Measurements from ENCODE around the gene SLC6A20. TPM values are rescaled to one million over a fixed set of nuclear protein-coding genes. Genes with fewer than 3 reads are reported as not detected.

The SLC6A20 gene
- total and polyA plus RNA-seq, 5 donors: not detected

- DNase-seq (no peak), ATAC-seq (no peak)
- intact Hi-C loops (cut with DNase I): loop anchor here in 1 of 4 donors (10.0 kb wide), 1 partner anchor 148 kb away; no protein-coding TSS in a partner anchor
- Histone ChIP-seq H3K27me3 (ENCODE audit: control insufficient read depth, insufficient read depth) (no peaks in the 10 kb centered on the region), H3K9me3 (ENCODE audit: control insufficient read depth, low read length) (no peaks in the 10 kb centered on the region), H3K27ac (ENCODE audit: low read length) (no peak overlapping the region), H3K4me3 (ENCODE audit: low read length) (no peak overlapping the region), H3K4me1 (ENCODE audit: control insufficient read depth, insufficient read depth, low read length) (no peaks in the 10 kb centered on the region)
- 88% methylated on average over 8 of the region's 8 CpGs for WGBS
These were observed 19.1 kb downstream of the SLC6A20 start for GRCh38 chr3:45777111-45777745.

GRCh38 chr3:45776611-45777010 is 19.7 kb downstream of the SLC6A20 start:
- intact Hi-C loops (cut with DNase I): loop anchor here in 1 of 4 donors (10.0 kb wide), 1 partner anchor 148 kb away; no protein-coding TSS in a partner anchor
- no peak for DNase-seq
- no peak overlapping the region for H3K27ac ChIP-seq (ENCODE audit: low read length)
- ATAC-seq: no peak
- WGBS: 58% methylated on average over 8 of the region's 8 CpGs
- H3K4me3 ChIP-seq (ENCODE audit: low read length): no peak overlapping the region
- H3K27me3 ChIP-seq (ENCODE audit: control insufficient read depth, insufficient read depth): no peaks in the 10 kb centered on the region
- no peaks in the 10 kb centered on the region for H3K4me1 ChIP-seq (ENCODE audit: control insufficient read depth, insufficient read depth, low read length)
- H3K9me3 ChIP-seq (ENCODE audit: control insufficient read depth, low read length): no peaks in the 10 kb centered on the region

- Histone ChIP-seq H3K27ac (ENCODE audit: low read length) (no peak overlapping the region), H3K27me3 (ENCODE audit: control insufficient read depth, insufficient read depth) (no peaks in the 10 kb centered on the region), H3K9me3 (ENCODE audit: control insufficient read depth, low read length) (no peaks in the 10 kb centered on the region), H3K4me1 (ENCODE audit: control insufficient read depth, insufficient read depth, low read length) (no peaks in the 10 kb centered on the region), H3K4me3 (ENCODE audit: low read length) (no peak overlapping the region)
- WGBS: 52% methylated on average over 3 of the region's 3 CpGs
- ATAC-seq (no peak), DNase-seq (no peak)
- intact Hi-C loops (cut with DNase I): loop anchor here in 1 of 4 donors (10.0 kb wide), 1 partner anchor 149 kb away; no protein-coding TSS in a partner anchor
These were observed 20.1 kb downstream of the SLC6A20 start for GRCh38 chr3:45776301-45776595.

DNA sequence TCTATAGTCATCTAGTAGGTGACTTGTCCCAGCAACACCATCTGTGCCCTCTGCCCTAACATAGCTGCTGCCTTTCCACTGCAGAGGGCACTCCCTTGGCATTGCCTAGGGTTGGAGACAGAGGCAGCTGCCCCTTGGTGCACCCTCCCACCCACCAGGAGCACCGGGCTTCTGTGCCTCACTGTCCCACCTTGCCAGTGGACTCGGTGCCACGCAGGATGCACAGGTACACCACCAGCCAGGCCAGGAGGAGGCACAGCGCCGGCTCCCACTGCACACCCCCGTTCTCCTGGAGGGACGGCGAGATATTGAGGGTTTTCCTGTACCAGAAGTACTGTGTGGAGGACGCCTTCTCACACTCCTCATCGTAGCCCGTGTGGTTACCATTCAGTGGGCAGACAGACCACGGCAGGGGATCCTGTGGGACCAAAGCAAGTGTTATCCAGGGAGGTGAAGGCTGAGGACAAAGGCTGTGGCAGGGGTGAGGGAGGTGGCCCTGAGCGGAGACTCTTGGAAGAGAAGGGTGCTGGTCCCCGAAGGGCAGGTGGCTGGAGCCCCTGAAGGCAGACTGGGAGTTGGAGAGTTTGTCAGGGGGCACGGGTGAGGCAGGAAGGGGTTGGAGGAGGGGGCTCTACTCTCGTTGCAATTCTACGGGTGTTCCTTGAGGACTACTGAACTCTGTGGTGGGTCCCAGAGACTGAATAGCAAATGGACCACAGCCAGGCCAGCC is 20.6 kb downstream of the SLC6A20 start:
- ATAC-seq: no peak
- DNase-seq: no peak
- 83% methylated on average over 17 of the region's 17 CpGs for WGBS
- Histone ChIP-seq H3K9me3 (ENCODE audit: control insufficient read depth, low read length) (no peaks in the 10 kb centered on the region), H3K4me3 (ENCODE audit: low read length) (no peak overlapping the region), H3K27ac (ENCODE audit: low read length) (no peak overlapping the region), H3K4me1 (ENCODE audit: control insufficient read depth, insufficient read depth, low read length) (no peaks in the 10 kb centered on the region), H3K27me3 (ENCODE audit: control insufficient read depth, insufficient read depth) (no peaks in the 10 kb centered on the region)
- intact Hi-C loops (cut with DNase I): loop anchor here in 1 of 4 donors (10.0 kb wide), 1 partner anchor 149 kb away; no protein-coding TSS in a partner anchor

DNA sequence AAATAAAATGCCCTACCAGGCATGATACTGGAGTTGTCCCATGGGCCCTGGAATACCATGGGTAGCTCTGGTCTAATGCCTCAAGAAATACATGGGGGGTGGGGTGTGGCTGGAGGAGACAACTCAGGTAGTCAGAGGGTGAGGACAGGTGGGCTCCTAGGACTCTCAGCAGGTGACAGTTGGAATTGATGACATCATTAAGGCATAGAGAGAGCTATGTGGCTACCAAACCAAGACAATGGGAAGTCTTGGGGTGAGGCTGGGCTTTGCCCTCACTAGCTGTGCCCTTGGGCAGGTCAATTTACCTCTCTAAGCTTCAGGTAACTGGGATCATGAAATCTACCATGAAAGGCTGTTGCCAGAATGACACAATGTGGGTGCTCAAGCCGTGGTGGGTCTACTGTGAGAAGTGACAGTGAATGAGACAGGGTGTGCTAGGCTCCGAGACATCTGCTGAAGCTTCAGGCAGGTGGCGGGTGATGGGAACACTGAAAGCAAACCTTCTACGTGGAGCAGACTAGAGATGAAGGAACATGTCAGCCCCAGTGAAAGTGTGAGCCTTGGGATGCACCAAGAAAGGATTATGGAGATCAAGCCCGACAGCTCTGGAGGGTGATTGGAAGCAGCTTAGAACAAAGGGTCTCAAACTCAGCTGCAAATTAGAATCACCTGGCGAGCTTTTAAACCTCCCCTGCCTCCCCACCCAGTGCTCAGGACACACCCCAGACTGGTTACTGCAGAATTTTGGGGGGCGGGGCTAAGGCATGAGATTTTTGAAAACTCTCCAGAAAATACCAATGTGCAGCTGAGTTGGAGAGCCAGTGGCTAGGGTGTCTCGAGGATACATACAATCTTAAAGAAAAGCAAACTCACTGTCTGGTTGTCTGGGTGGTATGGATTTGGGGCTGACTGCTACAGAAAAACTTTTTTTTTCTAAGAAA is 21.5 kb downstream of the SLC6A20 start:
- ATAC-seq: no peak
- H3K27me3 ChIP-seq (ENCODE audit: control insufficient read depth, insufficient read depth): no peaks in the 10 kb centered on the region
- intact Hi-C loops (cut with DNase I): loop anchor here in 1 of 4 donors (10.0 kb wide), 1 partner anchor 150 kb away; no protein-coding TSS in a partner anchor
- H3K4me3 ChIP-seq (ENCODE audit: low read length): no peak overlapping the region
- 77% methylated on average over 8 of the region's 8 CpGs for WGBS
- no peak for DNase-seq
- no peak overlapping the region for H3K27ac ChIP-seq (ENCODE audit: low read length)
- no peaks in the 10 kb centered on the region for H3K4me1 ChIP-seq (ENCODE audit: control insufficient read depth, insufficient read depth, low read length)
- H3K9me3 ChIP-seq (ENCODE audit: control insufficient read depth, low read length): no peaks in the 10 kb centered on the region

GRCh38 chr3:45773714-45774449 is 22.5 kb downstream of the SLC6A20 start:
- H3K27me3 ChIP-seq (ENCODE audit: control insufficient read depth, insufficient read depth): no peaks in the 10 kb centered on the region
- ATAC-seq (no peak), DNase-seq (no peak)
- no peak overlapping the region for H3K4me3 ChIP-seq (ENCODE audit: low read length)
- intact Hi-C loops (cut with DNase I): loop anchor here in 1 of 4 donors (10.0 kb wide), 1 partner anchor 151 kb away; no protein-coding TSS in a partner anchor
- WGBS: 52% methylated on average over 7 of the region's 7 CpGs
- H3K4me1 ChIP-seq (ENCODE audit: control insufficient read depth, insufficient read depth, low read length): no peaks in the 10 kb centered on the region
- no peak overlapping the region for H3K27ac ChIP-seq (ENCODE audit: low read length)
- H3K9me3 ChIP-seq (ENCODE audit: control insufficient read depth, low read length): no peaks in the 10 kb centered on the region

DNA sequence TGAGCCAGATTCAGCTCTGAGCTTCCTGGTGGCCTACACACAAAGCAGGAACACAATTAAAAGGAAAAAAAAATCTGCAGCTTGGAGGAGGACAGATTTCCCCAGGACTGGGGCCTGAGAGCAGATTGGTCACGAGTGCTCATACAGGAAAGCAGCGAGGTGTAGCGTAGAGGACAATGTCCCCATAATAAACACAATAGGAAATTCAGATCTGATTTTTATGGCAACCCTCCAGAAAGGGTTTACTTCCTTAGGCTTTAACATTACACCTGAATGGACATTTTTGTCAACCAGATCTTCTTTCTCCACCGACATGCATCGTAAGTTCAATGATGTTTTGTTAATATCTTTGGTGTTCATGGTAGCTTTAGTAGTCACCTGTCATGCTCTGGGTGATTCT is 23.3 kb downstream of the SLC6A20 start:
- Histone ChIP-seq H3K27ac (ENCODE audit: low read length) (no peak overlapping the region), H3K4me3 (ENCODE audit: low read length) (no peak overlapping the region), H3K27me3 (ENCODE audit: control insufficient read depth, insufficient read depth) (no peaks in the 10 kb centered on the region), H3K4me1 (ENCODE audit: control insufficient read depth, insufficient read depth, low read length) (no peaks in the 10 kb centered on the region), H3K9me3 (ENCODE audit: control insufficient read depth, low read length) (no peaks in the 10 kb centered on the region)
- WGBS: 75% methylated on average over 5 of the region's 5 CpGs
- intact Hi-C loops (cut with DNase I): loop anchor here in 1 of 4 donors (10.0 kb wide), 1 partner anchor 152 kb away; no protein-coding TSS in a partner anchor
- no peak for ATAC-seq
- no peak for DNase-seq

GRCh38 chr3:45772341-45773035 is 23.8 kb downstream of the SLC6A20 start:
- H3K27ac ChIP-seq (ENCODE audit: low read length): no peak overlapping the region
- no peak overlapping the region for H3K4me3 ChIP-seq (ENCODE audit: low read length)
- no peaks in the 10 kb centered on the region for H3K27me3 ChIP-seq (ENCODE audit: control insufficient read depth, insufficient read depth)
- DNase-seq (no peak), ATAC-seq (no peak)
- H3K4me1 ChIP-seq (ENCODE audit: control insufficient read depth, insufficient read depth, low read length): no peaks in the 10 kb centered on the region
- H3K9me3 ChIP-seq (ENCODE audit: control insufficient read depth, low read length): no peaks in the 10 kb centered on the region
- 88% methylated on average over 16 of the region's 16 CpGs for WGBS
- intact Hi-C loops (cut with DNase I): loop anchor here in 1 of 4 donors (10.0 kb wide), 1 partner anchor 152 kb away; no protein-coding TSS in a partner anchor

DNA sequence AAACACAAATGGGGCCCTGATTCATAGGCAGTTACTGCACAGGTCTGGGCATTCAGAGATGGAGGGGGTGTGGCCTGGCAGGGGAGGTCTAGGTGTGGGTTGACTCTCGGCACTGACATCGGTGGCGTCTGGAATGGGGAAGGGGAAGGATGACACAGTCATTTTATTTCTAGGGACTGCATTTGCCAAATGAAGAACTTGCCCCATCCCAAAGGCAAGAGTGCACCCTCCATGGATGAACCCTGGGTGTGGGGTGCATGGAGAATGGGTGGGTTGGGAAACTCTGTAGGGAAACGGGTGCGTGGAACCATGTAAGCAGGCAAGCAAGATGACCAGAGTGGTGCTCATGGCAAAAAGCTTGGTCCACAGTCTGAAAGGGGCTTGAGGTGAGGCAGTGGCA is 24.5 kb downstream of the SLC6A20 start:
- ATAC-seq (no peak), DNase-seq (no peak)
- intact Hi-C loops (cut with DNase I): loop anchor here in 1 of 4 donors (10.0 kb wide), 1 partner anchor 153 kb away; no protein-coding TSS in a partner anchor
- H3K27me3 ChIP-seq (ENCODE audit: control insufficient read depth, insufficient read depth): no peaks in the 10 kb centered on the region
- WGBS: 89% methylated on average over 5 of the region's 5 CpGs
- H3K9me3 ChIP-seq (ENCODE audit: control insufficient read depth, low read length): no peaks in the 10 kb centered on the region
- H3K4me3 ChIP-seq (ENCODE audit: low read length): no peak overlapping the region
- H3K4me1 ChIP-seq (ENCODE audit: control insufficient read depth, insufficient read depth, low read length): no peaks in the 10 kb centered on the region
- H3K27ac ChIP-seq (ENCODE audit: low read length): no peak overlapping the region

All from right cardiac atrium (tissue), 5 donors.